Calu3 (cell line): Measurements from ENCODE around the gene KCNJ12. TPM values are rescaled to one million over a fixed set of nuclear protein-coding genes. Genes with fewer than 3 reads are reported as not detected.
"Not testable (repeated sequence)": the region's sequence is repeated elsewhere in the genome, so short reads cannot be mapped to it uniquely, and the experiment has no call there.

Experiments
- BruUV-seq: library from RNA; stranded (reverse); fragments of 400-500 nt; replicated peaks from 2 replicates; lab custom pipeline; 2021; lab: Mats Ljungman, UMichigan
- CTCF ChIA-PET: fragments of 300-600 bp; sonication (Branson Sonifier 250); formaldehyde crosslinking; loops from one replicate; lab custom pipeline; 2022; ENCODE audit warnings: antibody characterized with exemption; lab: Charles Lee
- DNase-seq: peaks from one replicate; pipeline ENCODE4 v3.0.0; 2022
- H3K27ac Mint-ChIP-seq: one replicate; pipeline ENCODE4 v1.8.0; 2022; ENCODE audit warnings: mixed read lengths; ENCODE audit not compliant: unreplicated experiment
- H3K27me3 Mint-ChIP-seq: one replicate; pipeline ENCODE4 v1.8.0; 2022; ENCODE audit warnings: mixed read lengths; ENCODE audit not compliant: unreplicated experiment
- H3K36me3 Mint-ChIP-seq: one replicate; pipeline ENCODE4 v1.8.0; 2022; ENCODE audit warnings: mild to moderate bottlenecking, moderate library complexity, mixed read lengths; ENCODE audit not compliant: insufficient read depth, unreplicated experiment
- H3K4me1 Mint-ChIP-seq: one replicate; pipeline ENCODE4 v1.8.0; 2022; ENCODE audit warnings: mild to moderate bottlenecking, low read depth, mixed read lengths; ENCODE audit not compliant: unreplicated experiment
- H3K4me3 Mint-ChIP-seq: one replicate; pipeline ENCODE4 v1.8.0; 2022; ENCODE audit warnings: mild to moderate bottlenecking, low read depth, moderate library complexity, mixed read lengths; ENCODE audit not compliant: unreplicated experiment
- H3K9me3 Mint-ChIP-seq: one replicate; pipeline ENCODE4 v1.8.0; 2022; ENCODE audit warnings: low read depth, mixed read lengths; ENCODE audit not compliant: unreplicated experiment
- CTCF ChIP-seq: fragments of 200-600 bp; IDR thresholded peaks from one replicate; pipeline ENCODE4 v1.8.0; 2022; ENCODE audit warnings: antibody characterized with exemption; ENCODE audit not compliant: unreplicated experiment
- intact Hi-C: fragments of 100-400 bp; cut with micrococcal nuclease; formaldehyde crosslinking; loops from one replicate; pipeline ENCODE4 v1.10.0; 2022; ENCODE audit not compliant: unreplicated experiment
- total RNA-seq: library from RNA; stranded (reverse); gene quantifications from 2 replicates; pipeline ENCODE4 v1.2.3, GENCODE V29; 2022

KCNJ12 gene
- total RNA-seq, 1 experiment from 2014 or later: not detected

- H3K9me3 Mint-ChIP-seq: peaks cover 4% of the 10 kb centered on the region
- no peak for DNase-seq
- peaks cover 13% of the 10 kb centered on the region for H3K27me3 Mint-ChIP-seq
- no peaks in the 10 kb centered on the region for H3K36me3 Mint-ChIP-seq
- BruUV-seq: no TSS peak
- intact Hi-C loops: no loop called here
- H3K4me3 Mint-ChIP-seq: no peak overlapping the region
- TF ChIP-seq CTCF: no peak
- CTCF ChIA-PET: interaction anchor here (0.7 kb wide), 1 partner anchor 22 kb away, joined by 3 read pairs; no protein-coding TSS in a partner anchor
- H3K27ac Mint-ChIP-seq: no peak overlapping the region
- no peaks in the 10 kb centered on the region for H3K4me1 Mint-ChIP-seq
These were observed 23.5 kb downstream of the KCNJ12 start for GRCh38 chr17:21399474-21400186.

GRCh38 chr17:21400187-21400569 is 24.0 kb downstream of the KCNJ12 start:
- H3K4me1 Mint-ChIP-seq, CTCF ChIA-PET, H3K9me3 Mint-ChIP-seq, BruUV-seq, H3K4me3 Mint-ChIP-seq, DNase-seq, intact Hi-C loops, H3K27ac Mint-ChIP-seq, H3K36me3 Mint-ChIP-seq: not testable (repeated sequence)
- peaks cover 13% of the 10 kb centered on the region for H3K27me3 Mint-ChIP-seq

GRCh38 chr17:21400816-21401593 is 24.8 kb downstream of the KCNJ12 start:
- CTCF ChIA-PET: no interaction called here
- Mint-ChIP-seq H3K9me3 (peaks cover 4% of the 10 kb centered on the region), H3K27ac (no peak overlapping the region)

GRCh38 chr17:21402166-21402571 is 26.0 kb downstream of the KCNJ12 start:
- DNase-seq, BruUV-seq, CTCF ChIA-PET, H3K27ac Mint-ChIP-seq, H3K4me1 Mint-ChIP-seq, H3K9me3 Mint-ChIP-seq, intact Hi-C loops, H3K36me3 Mint-ChIP-seq, H3K4me3 Mint-ChIP-seq: not testable (repeated sequence)
- peaks cover 17% of the 10 kb centered on the region for H3K27me3 Mint-ChIP-seq

More at GRCh38 chr17:21400816-21401593, 24.8 kb downstream of the KCNJ12 start:
- Mint-ChIP-seq H3K36me3 (no peaks in the 10 kb centered on the region), H3K27me3 (peaks cover 13% of the 10 kb centered on the region), H3K4me3 (no peak overlapping the region), H3K4me1 (no peaks in the 10 kb centered on the region)
- no peak for DNase-seq
- intact Hi-C loops: no loop called here
- BruUV-seq: no TSS peak
- no peak for TF ChIP-seq CTCF

- H3K27ac Mint-ChIP-seq, H3K9me3 Mint-ChIP-seq, BruUV-seq, H3K4me1 Mint-ChIP-seq, H3K4me3 Mint-ChIP-seq, H3K36me3 Mint-ChIP-seq, DNase-seq, CTCF ChIA-PET, intact Hi-C loops: not testable (repeated sequence)
- peaks cover 23% of the 10 kb centered on the region for H3K27me3 Mint-ChIP-seq
These were observed 26.8 kb downstream of the KCNJ12 start for GRCh38 chr17:21402926-21403325.

GRCh38 chr17:21404106-21404505 is 27.9 kb downstream of the KCNJ12 start:
- H3K27ac Mint-ChIP-seq, H3K4me3 Mint-ChIP-seq, H3K4me1 Mint-ChIP-seq, BruUV-seq, H3K9me3 Mint-ChIP-seq, intact Hi-C loops, DNase-seq, H3K36me3 Mint-ChIP-seq, CTCF ChIA-PET: not testable (repeated sequence)
- H3K27me3 Mint-ChIP-seq: peaks cover 23% of the 10 kb centered on the region

GRCh38 chr17:21404539-21404938 is 28.4 kb downstream of the KCNJ12 start:
- H3K4me3 Mint-ChIP-seq, DNase-seq, intact Hi-C loops, H3K27ac Mint-ChIP-seq, CTCF ChIA-PET, H3K36me3 Mint-ChIP-seq, BruUV-seq, H3K9me3 Mint-ChIP-seq, H3K4me1 Mint-ChIP-seq: not testable (repeated sequence)
- H3K27me3 Mint-ChIP-seq: peaks cover 27% of the 10 kb centered on the region
